Fibroblast of the aortic adventitia (primary cell): ENCODE measurements around the gene NPAS2. TPM values are rescaled to one million over a fixed set of nuclear protein-coding genes. Genes with fewer than 3 reads are reported as not detected.

Experiments
- DNase-seq: peaks from one replicate; pipeline ENCODE4 v3.0.0-alpha.2; 2010; ENCODE audit warnings: low read depth
- H3K4me3 ChIP-seq: 2 replicates; pipeline ENCODE4 v1.5.1; 2011; ENCODE audit warnings: low read depth, mild to moderate bottlenecking, control low read depth, low read length, moderate library complexity
- CTCF ChIP-seq: IDR thresholded peaks from 2 replicates; pipeline ENCODE4 v1.5.1; 2011; ENCODE audit warnings: mild to moderate bottlenecking, low read length, control low read depth, inconsistent platforms; ENCODE audit not compliant: insufficient read depth
- total RNA-seq: library from RNA; depleted of rRNA; stranded (reverse); fragments of >200 nt; gene quantifications from 2 replicates; pipeline ENCODE4 v1.2.3, GENCODE V29; 2012; ENCODE audit warnings: low replicate concordance

Gene NPAS2
- total RNA-seq, 1 donor: 24.3 TPM

DNA sequence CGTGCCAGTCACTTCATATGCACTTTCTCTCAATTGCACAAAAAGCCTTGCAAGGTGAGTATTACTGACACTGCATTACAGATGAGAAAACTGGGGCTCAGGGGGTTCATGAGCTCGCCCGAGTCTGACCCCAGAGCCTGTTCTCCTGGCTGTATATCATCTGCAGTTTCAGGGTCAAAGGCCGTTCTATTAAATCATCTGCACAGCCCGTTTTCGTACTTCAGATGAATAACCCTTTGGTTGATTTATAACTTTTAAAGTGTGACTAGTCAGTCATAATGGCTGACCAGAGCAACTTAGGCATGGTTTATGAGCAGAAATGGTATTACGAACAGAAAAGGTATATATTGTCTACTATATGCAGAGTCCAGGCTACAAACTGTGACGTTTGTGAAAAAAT is 35.3 kb upstream of the NPAS2 start:
- TF ChIP-seq CTCF: no peak
- no peak for DNase-seq
- H3K4me3 ChIP-seq: no peak overlapping the region

DNA sequence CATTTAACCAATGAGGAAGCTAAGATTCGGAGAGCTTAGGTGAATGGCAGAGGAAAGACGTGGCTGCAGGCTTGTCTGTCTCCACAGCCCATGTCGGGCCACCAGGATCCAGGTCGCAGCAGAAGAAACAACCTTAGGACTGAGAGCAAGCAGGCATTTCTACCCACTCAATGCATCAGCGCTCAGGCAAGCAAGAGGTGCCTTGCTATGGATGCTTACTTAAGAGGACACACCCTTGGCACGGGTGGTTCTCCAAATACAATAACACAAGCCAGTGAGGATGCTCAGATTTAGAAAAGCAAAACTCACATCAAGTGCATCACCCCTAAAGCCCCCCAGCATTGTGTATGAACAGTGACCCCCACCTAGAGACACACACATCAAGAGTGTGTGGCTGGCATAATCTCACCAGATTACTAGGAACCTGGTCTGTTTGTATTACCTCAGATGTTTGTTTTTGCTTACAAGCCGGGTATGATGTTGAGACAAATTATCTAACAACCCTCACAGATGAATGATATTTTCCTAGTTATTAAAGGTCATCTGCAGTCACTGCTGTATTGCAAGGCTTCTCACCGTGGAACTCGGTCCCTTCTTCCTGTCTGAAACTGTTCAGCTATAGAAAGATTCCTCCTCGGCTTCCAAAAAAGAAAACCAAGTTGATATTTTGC is 34.2 kb upstream of the NPAS2 start:
- no peak for TF ChIP-seq CTCF
- no peak overlapping the region for H3K4me3 ChIP-seq
- no peak for DNase-seq

- TF ChIP-seq CTCF: no peak
- H3K4me3 ChIP-seq: no peak overlapping the region
- peak; percentile 84 for DNase-seq
Measured at GRCh38 chr2:100786297-100786658, 33.7 kb upstream of the NPAS2 start.

DNA sequence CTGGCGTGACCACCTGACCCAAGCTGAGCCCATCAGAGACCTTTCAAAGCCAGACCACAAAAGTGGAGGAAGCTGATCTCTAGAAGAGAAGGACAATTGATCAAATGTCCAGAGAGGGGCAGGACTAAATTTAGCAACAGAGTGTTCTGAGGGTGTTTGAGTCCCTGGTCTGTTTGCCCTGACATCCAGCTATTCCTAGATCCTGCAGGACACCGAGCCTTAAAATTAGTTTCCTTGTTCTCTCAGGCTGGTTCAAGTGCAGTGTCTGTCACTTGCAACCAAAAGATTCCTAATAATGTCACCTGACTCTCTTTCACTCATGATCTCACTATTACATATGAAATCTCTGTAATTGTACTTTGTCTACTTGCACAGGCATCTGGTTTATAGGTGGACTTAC is 33.0 kb upstream of the NPAS2 start:
- no peak for TF ChIP-seq CTCF
- no peak overlapping the region for H3K4me3 ChIP-seq
- DNase-seq: no peak

GRCh38 chr2:100789361-100789760 is 30.6 kb upstream of the NPAS2 start:
- DNase-seq: no peak
- no peak overlapping the region for H3K4me3 ChIP-seq
- no peak for TF ChIP-seq CTCF

- DNase-seq: no peak
Measured at GRCh38 chr2:100791294-100791935, 28.5 kb upstream of the NPAS2 start.

More at GRCh38 chr2:100791294-100791935, 28.5 kb upstream of the NPAS2 start:
- TF ChIP-seq CTCF: no peak
- H3K4me3 ChIP-seq: no peak overlapping the region
